ENCODE data around the gene NEDD8.

GRCh38 chr14:24172261-24172860, 59.8 kb downstream of the NEDD8 start:
- TF ChIP-seq EZH2 (IDR thresholded peaks at IDR 0.05; ENCODE audit: insufficient read depth, poor library complexity, severe bottlenecking) (no peak), EZH2phosphoT487 (IDR thresholded peaks at IDR 0.05; ENCODE audit: insufficient read depth, low read depth) (no peak)

All from GM23248 (cell line).